Measurements from ENCODE around the gene CSPG4. TPM values are rescaled to one million over a fixed set of nuclear protein-coding genes. Genes with fewer than 3 reads are reported as not detected.

Gene CSPG4, protein sequence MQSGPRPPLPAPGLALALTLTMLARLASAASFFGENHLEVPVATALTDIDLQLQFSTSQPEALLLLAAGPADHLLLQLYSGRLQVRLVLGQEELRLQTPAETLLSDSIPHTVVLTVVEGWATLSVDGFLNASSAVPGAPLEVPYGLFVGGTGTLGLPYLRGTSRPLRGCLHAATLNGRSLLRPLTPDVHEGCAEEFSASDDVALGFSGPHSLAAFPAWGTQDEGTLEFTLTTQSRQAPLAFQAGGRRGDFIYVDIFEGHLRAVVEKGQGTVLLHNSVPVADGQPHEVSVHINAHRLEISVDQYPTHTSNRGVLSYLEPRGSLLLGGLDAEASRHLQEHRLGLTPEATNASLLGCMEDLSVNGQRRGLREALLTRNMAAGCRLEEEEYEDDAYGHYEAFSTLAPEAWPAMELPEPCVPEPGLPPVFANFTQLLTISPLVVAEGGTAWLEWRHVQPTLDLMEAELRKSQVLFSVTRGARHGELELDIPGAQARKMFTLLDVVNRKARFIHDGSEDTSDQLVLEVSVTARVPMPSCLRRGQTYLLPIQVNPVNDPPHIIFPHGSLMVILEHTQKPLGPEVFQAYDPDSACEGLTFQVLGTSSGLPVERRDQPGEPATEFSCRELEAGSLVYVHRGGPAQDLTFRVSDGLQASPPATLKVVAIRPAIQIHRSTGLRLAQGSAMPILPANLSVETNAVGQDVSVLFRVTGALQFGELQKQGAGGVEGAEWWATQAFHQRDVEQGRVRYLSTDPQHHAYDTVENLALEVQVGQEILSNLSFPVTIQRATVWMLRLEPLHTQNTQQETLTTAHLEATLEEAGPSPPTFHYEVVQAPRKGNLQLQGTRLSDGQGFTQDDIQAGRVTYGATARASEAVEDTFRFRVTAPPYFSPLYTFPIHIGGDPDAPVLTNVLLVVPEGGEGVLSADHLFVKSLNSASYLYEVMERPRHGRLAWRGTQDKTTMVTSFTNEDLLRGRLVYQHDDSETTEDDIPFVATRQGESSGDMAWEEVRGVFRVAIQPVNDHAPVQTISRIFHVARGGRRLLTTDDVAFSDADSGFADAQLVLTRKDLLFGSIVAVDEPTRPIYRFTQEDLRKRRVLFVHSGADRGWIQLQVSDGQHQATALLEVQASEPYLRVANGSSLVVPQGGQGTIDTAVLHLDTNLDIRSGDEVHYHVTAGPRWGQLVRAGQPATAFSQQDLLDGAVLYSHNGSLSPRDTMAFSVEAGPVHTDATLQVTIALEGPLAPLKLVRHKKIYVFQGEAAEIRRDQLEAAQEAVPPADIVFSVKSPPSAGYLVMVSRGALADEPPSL (N-terminal part only)
- 0.10 to 0.16 TPM (median 0.12 TPM) in 5 replicates for total RNA-seq (2022; extraction: Qiagen RNA extraction)

DNA sequence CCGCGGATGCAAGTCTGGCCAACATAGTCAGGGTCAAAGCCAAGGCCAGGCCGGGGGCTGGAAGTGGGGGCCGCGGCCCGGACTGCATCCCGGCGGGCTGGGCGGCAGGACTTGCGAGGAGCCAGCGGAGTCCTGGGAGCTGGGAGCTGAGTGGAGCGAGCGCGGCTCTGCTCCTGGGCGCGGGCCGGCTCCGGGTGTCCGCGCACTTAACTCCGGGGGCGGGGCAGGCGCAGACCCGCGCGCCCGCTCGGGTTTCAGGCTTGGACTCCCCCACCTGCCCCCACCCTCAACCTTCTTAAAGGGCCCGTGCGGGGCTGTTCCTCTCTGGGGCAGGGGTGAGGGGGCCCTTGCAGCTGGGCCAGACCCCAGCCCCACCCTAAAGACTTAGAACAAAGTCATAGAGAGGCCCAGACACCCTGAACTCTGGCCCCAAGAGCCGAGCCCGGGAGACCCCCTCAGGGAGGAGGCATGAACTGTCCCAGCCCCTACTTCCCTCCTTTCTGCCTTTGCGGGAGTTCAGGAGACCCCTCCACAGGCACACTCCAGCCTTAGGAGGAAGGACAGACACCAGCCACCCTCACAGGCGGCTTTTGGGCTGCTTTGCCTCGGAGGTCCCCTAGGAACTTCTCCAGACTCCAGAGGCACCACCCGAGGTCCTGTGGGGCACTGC, at the start of gene CSPG4:
Gene CSPG4 (minus strand): TSS at position 181 of the 670 bp plus-strand sequence. CDS start 93 bp downstream, at position 88.

DNA sequence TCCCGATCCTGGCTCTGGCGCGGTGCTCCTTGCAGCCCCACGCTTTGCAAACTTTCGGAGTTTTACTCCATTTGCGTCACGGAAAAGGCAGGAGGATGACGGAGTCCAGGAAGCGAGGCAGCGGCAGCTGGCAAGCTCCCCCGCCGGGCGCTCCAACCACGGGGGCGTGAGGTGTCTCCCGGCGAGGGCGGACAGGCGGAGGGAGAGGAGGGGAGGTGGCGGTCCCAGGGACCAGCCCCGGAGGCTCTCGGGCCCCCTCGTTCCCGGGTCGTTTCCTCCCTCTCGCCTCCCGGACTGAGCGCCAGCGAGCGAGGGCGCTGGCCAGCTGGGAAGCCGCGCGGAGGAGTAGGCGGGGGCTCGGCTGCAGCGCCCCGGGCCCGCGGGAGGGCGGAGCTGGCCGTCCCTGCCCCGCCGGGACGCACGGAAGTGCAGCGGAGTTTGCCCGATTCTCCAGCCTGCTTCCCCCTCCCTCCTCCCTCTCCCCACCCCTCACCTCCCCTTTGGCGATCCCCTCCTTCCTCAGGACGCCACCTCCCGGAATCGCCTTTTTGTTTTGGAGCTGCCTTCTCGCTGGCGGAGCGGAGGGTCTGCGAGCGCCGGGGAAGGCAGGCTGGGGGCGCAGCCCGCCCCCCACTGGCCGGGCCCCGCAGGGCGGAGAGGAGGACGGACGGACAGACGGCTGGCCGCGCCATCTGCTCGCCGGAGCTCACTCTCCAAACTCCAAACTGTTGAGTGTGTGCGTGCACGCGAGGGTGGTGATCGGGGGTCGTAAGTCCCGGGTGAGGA, 65.1 kb downstream of the CSPG4 start, which contains the start of gene SNX33:
Gene SNX33 (plus strand): TSS at position 543 of the 786 bp plus-strand sequence. CDS start 1,191 bp downstream, outside the sequence.

DNA sequence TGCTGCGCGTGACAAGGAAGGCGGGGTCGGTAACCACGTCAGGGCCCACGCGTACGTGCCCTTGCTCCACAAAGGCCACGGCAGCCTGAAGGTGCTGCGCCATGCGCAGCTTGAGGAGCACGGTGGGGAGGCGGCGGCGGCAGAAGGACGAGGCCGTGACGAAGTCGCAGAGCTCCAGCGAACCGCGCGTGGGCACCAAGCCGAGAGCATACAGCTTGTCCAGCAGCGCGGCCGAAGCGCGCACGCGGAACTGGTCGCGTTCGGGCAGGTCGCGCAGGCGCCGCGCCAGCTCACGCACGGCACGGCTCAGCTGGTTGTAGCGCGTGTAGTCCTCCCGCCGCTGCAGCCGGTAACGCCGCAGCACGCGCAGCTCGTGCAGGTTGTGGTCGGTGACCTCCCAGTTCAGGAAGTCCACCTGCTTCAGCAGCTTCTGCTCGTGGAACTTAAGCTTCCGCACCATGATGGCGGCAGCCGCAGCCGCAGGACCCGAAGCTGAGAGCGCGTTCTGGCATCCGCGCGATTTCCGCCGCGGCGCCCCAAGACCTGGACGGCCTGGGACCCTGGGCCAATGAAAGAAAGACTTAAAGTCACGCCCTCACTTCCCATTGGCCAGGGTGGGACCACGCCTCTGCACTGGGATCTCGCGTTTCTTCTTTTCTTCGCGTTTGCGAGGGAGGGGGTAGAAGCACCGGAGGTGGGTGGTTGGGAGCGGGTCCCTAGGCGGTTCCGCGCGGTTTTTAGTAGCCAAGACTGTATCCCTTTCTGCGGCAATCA, 72.8 kb downstream of the CSPG4 start, which contains the start of gene IMP3:
Gene IMP3 (minus strand): TSS at position 516 of the 774 bp plus-strand sequence. CDS start 56 bp downstream, at position 460.

DNA sequence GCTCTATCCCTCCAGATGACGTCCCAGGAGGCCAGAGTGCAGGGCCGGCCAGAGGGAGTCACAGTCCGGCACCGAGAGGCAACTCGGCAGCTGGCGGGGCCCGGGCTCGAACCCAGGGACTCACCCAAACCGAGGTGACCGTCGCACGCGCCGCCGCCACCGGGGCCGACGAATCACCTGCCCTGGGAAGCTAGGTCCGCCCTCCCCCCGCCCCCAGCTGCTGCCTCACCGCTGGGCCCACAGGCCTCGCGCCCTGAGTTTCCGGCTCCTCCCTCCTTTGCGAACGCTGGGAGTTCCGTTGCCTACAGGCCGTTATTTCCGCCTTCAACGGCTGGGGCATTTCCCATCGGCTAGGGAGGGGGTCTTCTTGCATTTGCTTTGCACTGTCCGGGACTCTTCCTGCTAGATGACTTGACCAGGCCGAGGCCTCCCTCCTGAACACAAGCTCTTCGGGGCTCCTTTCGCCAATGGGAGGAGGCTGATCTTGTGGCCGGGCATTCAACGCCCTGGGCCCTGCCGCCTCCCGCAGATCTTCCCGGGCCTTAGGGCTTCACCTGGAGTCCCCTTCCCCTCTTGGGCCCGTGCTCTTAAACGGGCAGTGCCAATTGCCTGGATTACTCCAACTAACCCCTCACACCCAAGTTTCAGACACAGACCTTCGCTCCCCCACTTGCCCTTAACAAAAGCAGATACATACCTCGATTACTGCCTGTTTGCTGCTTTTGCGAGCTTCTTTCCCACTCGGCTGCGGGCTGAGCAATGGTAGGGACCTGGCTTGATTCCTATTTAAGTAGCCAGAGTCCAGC, 86.9 kb downstream of the CSPG4 start, which contains the start of gene SNUPN:
Gene SNUPN (minus strand): TSS at position 184 of the 806 bp plus-strand sequence. CDS start 4,674 bp downstream, outside the sequence.

Other genes with a start within 250 kb of the CSPG4 start
- gene PTPN9, start 133.5 kb downstream of the CSPG4 start, total RNA-seq (2022; extraction: Qiagen RNA extraction) = 37.5 to 57.8 TPM (median 47.8 TPM) in 5 replicates
- 29.3 to 33.9 TPM (median 31.3 TPM) in 5 replicates for gene SNUPN, start 87.1 kb downstream of the CSPG4 start, total RNA-seq (2022; extraction: Qiagen RNA extraction)
- 81.6 to 122 TPM (median 114 TPM) in 5 replicates for gene IMP3, start 72.6 kb downstream of the CSPG4 start, total RNA-seq (2022; extraction: Qiagen RNA extraction)
- gene SNX33, start 64.9 kb downstream of the CSPG4 start, total RNA-seq (2022; extraction: Qiagen RNA extraction) = 11.9 to 14.5 TPM (median 13.9 TPM) in 5 replicates
- 35.5 to 48.3 TPM (median 40.3 TPM) in 5 replicates for gene UBE2Q2, start 130.6 kb upstream of the CSPG4 start, total RNA-seq (2022; extraction: Qiagen RNA extraction)
- 67.9 to 82.8 TPM (median 79.4 TPM) in 5 replicates for gene FBXO22, start 191.0 kb upstream of the CSPG4 start, total RNA-seq (2022; extraction: Qiagen RNA extraction)